Gastroesophageal sphincter (tissue), 3 donors: ENCODE results near the gene L1CAM.

Experiments used
- CTCF ChIP-seq, 4 experiments: fragments of 200-600 bp in 2 of 4; fragments of 450-650 bp in 2 of 4; sonication (generic) in 1 of 4; IDR thresholded peaks; one replicate each; pipeline ENCODE4 v1.5.1; 2017 to 2019; ENCODE audit warnings: antibody characterized with exemption in 4 of 4, mild to moderate bottlenecking in 2 of 4, moderate library complexity in 2 of 4
- EP300 ChIP-seq: sonication (generic); formaldehyde crosslinking; IDR thresholded peaks from one replicate; pipeline ENCODE4 v1.6.1; 2017; ENCODE audit warnings: antibody characterized with exemption, mild to moderate bottlenecking
- POLR2A ChIP-seq, 2 donors: fragments of 450-650 bp; IDR thresholded peaks; one replicate each; pipeline ENCODE4 v1.6.1; 2017; ENCODE audit warnings: antibody characterized with exemption in 2 of 2, mild to moderate bottlenecking in 2 of 2, moderate library complexity in 1 of 2
- POLR2AphosphoS5 ChIP-seq: sonication (generic); formaldehyde crosslinking; IDR thresholded peaks from one replicate; pipeline ENCODE4 v1.6.1; 2017; ENCODE audit warnings: antibody characterized with exemption

GRCh38 chrX:153905481-153906095, 19.6 kb upstream of the L1CAM start:
- TF ChIP-seq CTCF (IDR thresholded peaks at IDR 0.05) = no peak
- TF ChIP-seq POLR2A (IDR thresholded peaks at IDR 0.05) = no peak
- TF ChIP-seq POLR2AphosphoS5 = no peak
- TF ChIP-seq EP300 = no peak
